Aorta (tissue), 5 donors: ENCODE results near the gene PIK3R1. TPM values are rescaled to one million over a fixed set of nuclear protein-coding genes. Genes with fewer than 3 reads are reported as not detected.

ENCODE experiments used
- ATAC-seq: fragments of 200-7000 bp; cut with Tn5 transposase; one replicate; pipeline ENCODE4 v1.9.1; 2022; ENCODE audit warnings: moderate library complexity; ENCODE audit not compliant: low FRiP score
- DNase-seq, 2 donors: peaks; one replicate each; pipeline ENCODE4 v3.0.0-alpha.2; 2020
- H3K27ac ChIP-seq, 2 donors: one replicate each; pipeline ENCODE4 v1.5.1; 2013; ENCODE audit warnings: low read length in 2 of 2, mild to moderate bottlenecking in 2 of 2, moderate library complexity in 2 of 2, control low read depth in 1 of 2, inconsistent platforms in 1 of 2, low read depth in 1 of 2
- H3K27me3 ChIP-seq, 2 donors: one replicate each; pipeline ENCODE4 v1.6.1; 2013; ENCODE audit warnings: control low read depth in 1 of 2, low read length in 1 of 2, mild to moderate bottlenecking in 1 of 2, moderate library complexity in 1 of 2; ENCODE audit not compliant: insufficient read depth in 2 of 2, control insufficient read depth in 1 of 2
- H3K36me3 ChIP-seq, 2 donors: one replicate each; pipeline ENCODE4 v1.6.1; 2013; ENCODE audit warnings: control low read depth in 1 of 2, low read length in 1 of 2, mild to moderate bottlenecking in 1 of 2; ENCODE audit not compliant: insufficient read depth in 2 of 2, control insufficient read depth in 1 of 2
- H3K4me1 ChIP-seq, 2 donors: one replicate each; pipeline ENCODE4 v1.6.1; 2013; ENCODE audit warnings: low read length in 2 of 2, control low read depth in 1 of 2, mild to moderate bottlenecking in 1 of 2, moderate library complexity in 1 of 2; ENCODE audit not compliant: insufficient read depth in 2 of 2, control insufficient read depth in 1 of 2
- H3K4me3 ChIP-seq, 2 donors: one replicate each; pipeline ENCODE4 v1.5.1; 2013; ENCODE audit warnings: low read length in 2 of 2, control low read depth in 1 of 2, mild to moderate bottlenecking in 1 of 2
- H3K9me3 ChIP-seq: one replicate; pipeline ENCODE4 v1.6.1; 2013; ENCODE audit warnings: mild to moderate bottlenecking, low read length; ENCODE audit not compliant: control insufficient read depth
- WGBS, 2 donors: extraction: QIAGEN DNeasy Blood & Tissue Kit; methylation state at CpG; one replicate each; pipeline ENCODE4 v1.1.7; 2013; 5-methylcytosine and 5-hydroxymethylcytosine counted together
- intact Hi-C, 2 donors: fragments of 100-400 bp; cut with DNase I; formaldehyde crosslinking; loops; one replicate each; pipeline versions ENCODE4 v1.14.2 to v1.15.0; 2022
- polyA plus RNA-seq, 2 donors: library from polyadenylated mRNA; stranded (reverse); fragments of 200-250 nt; gene quantifications; one replicate each; pipeline ENCODE4 v1.2.3, GENCODE V29; 2013
- total RNA-seq, 2 donors: library from RNA; stranded (reverse); fragmentation: NEBNext Ultra II Directional; extraction: Animal tissue kit (Norgen Biotek cat#: 25700); gene quantifications; one replicate each; pipeline ENCODE4 v1.2.1, GENCODE V29; 2021
- donor health status: healthy with polysubstance abuse.
- donor health status: Bipolar disorder and iron deficiency.
- donor health status: DM: no; HTN: no; CAD: no.
- donor health status: DM: no; HTN: no; CAD: no.
- donor health status: DM: yes; HTN: yes; CAD: no.

Gene PIK3R1
- total and polyA plus RNA-seq, 4 donors: 12.3 to 132 (median 43.3) TPM

DNA sequence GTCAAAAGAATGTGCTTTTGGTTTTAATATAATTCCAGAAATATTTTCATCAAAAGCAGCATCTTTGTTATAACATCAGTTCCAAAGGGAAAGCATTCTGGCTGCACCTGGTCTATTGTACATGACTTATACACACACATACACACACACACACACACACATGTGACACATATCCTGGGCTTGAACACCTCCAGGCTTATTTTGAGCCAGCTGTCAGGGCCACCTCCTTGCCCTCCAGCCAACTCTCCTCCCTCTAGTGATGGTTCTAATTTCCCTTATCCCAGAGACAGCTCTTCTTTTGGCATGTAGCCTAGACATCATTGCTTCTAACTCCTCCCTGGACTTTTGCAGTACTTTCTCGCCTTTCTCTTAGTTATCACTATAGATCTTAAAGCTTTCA lies 115.0 kb downstream of the PIK3R1 start:
- no peaks in the 10 kb centered on the region for H3K36me3 ChIP-seq
- DNase-seq (no peak), ATAC-seq (no peak)
- H3K27ac ChIP-seq: no peak overlapping the region
- peaks cover 0 to 2% of the 10 kb centered on the region in 2 donors for H3K4me1 ChIP-seq
- H3K4me3 ChIP-seq: no peak overlapping the region
- H3K27me3 ChIP-seq: no peaks in the 10 kb centered on the region
- WGBS, 2 donors: 97 to 98% methylated on average over 1 of the region's 1 CpG
- intact Hi-C loops: no loop called here
- H3K9me3 ChIP-seq: no peaks in the 10 kb centered on the region

DNA sequence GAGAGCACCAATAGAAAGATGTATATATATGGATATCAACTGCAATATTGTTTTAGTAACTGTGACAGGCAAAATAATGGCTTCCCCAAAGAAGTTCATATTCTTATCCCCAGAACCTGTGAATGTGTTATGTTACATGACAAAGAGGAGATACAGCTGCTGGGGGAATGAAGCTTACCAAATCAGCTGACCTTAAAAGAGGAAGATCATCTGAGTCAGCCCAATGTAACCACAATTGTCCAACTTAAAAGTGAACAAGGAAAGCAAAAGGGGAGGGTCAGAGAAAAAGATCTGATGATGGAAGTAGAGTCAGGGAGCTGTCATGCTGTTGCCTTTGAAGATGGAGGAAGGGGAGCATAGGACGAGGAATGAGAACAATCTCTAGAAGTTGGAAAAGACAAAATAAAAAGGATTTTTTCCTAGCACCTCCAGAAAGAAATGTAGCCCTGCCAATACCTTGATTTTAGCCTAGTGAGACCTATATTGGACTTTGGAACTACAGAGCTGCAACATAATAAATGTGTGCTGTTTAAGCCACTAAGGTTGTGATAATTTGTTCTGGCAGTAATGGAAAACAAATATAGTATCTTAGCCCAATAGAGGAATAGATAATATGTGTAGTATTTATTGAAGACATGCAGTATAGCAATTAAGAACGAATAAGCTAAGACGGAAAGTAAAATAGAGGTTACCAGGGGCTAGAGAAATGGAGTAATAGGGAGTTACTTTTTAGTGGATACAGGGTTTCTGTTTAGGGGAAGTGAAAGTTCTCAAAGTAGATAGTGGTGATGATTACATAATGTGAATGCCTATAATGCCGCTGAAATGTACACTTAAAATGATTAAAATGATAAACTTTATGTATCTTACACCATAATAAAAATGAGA lies 115.9 kb downstream of the PIK3R1 start:
- Histone ChIP-seq H3K27ac (no peak overlapping the region), H3K4me3 (no peak overlapping the region), H3K4me1 (peaks cover 0 to 2% of the 10 kb centered on the region in 2 donors), H3K27me3 (no peaks in the 10 kb centered on the region), H3K36me3 (no peaks in the 10 kb centered on the region), H3K9me3 (no peaks in the 10 kb centered on the region)
- WGBS, 2 donors: 88 to 94% methylated on average over 4 of the region's 4 CpGs
- ATAC-seq: no peak
- no peak for DNase-seq
- intact Hi-C loops: no loop called here

DNA sequence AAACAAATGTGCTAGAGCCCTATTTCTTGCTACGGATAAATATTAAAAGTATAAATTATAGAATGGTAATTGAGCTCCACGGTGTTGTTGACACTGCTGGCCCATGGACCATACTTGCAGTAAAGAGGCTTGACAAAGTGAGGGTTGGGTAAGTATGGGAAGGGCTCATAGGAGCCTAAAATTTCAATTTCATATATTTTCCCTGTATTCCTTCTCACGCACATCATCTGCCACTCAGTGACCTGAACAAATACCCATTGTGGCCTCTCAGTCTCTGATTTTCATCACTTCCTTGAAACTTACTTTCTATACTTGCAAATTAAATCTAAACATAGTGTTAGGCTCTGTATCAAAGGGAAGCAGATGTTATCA lies 116.5 kb downstream of the PIK3R1 start:
- DNase-seq (no peak), ATAC-seq (no peak)
- no peaks in the 10 kb centered on the region for H3K27me3 ChIP-seq
- no peaks in the 10 kb centered on the region for H3K9me3 ChIP-seq
- intact Hi-C loops: no loop called here
- peaks cover 0 to 2% of the 10 kb centered on the region in 2 donors for H3K4me1 ChIP-seq
- no peak overlapping the region for H3K4me3 ChIP-seq
- H3K36me3 ChIP-seq: no peaks in the 10 kb centered on the region
- no peak overlapping the region for H3K27ac ChIP-seq
- WGBS, 2 donors: 94 to 97% methylated on average over 3 of the region's 3 CpGs

- WGBS, 2 donors: 78 to 96% methylated on average over 1 of the region's 1 CpG
- intact Hi-C loops: no loop called here
- no peaks in the 10 kb centered on the region for H3K36me3 ChIP-seq
- no peak overlapping the region for H3K4me3 ChIP-seq
- H3K9me3 ChIP-seq: no peaks in the 10 kb centered on the region
- peaks cover 0 to 2% of the 10 kb centered on the region in 2 donors for H3K4me1 ChIP-seq
- H3K27me3 ChIP-seq: no peaks in the 10 kb centered on the region
- no peak overlapping the region for H3K27ac ChIP-seq
- ATAC-seq (no peak), DNase-seq (no peak)
Measured at GRCh38 chr5:68332556-68332955, 117.0 kb downstream of the PIK3R1 start.

DNA sequence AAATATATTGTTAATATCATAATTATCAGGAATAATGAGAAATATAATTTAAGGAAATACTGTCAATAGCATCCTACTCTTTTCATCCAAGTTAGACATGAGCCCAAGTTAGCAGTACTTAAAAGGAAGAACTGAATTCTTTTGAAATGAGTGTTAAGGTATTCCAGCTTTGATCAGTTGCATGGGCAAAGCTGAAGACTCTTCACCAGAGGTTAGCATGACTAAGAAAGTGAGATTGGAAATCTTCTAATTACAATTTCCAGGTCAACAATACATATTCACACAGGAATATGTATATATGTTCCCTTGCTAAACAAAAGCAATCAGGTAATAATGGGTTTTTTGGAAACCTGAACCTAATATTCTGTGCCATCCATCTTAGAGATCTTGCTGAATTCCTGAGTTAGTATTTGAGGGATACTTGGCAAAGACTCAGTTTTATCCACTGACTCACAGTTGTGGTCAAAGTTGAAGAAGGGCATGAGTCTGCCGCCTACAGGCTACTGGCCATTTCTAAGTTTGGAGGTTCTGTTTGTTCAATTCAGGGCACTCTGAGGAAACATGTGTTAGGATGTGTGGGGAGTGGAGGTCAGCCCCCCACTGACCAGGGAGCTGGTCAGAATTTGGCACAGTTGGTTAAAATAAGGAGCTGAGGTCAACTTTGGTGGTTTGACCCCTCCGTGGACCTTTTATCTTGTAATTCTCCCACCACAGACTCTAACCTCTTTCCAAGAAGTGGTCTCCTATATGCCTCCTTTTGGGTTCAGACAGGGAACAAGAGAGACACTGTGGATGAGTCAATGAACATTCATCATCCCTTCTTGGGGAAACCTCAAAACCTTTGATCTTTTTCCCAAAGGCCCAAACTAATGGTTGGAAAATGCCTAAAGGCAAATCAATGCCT lies 118.3 kb downstream of the PIK3R1 start:
- Histone ChIP-seq H3K36me3 (no peaks in the 10 kb centered on the region), H3K4me3 (no peak overlapping the region), H3K4me1 (peaks cover 0 to 2% of the 10 kb centered on the region in 2 donors), H3K27ac (no peak overlapping the region), H3K27me3 (no peaks in the 10 kb centered on the region), H3K9me3 (no peaks in the 10 kb centered on the region)
- intact Hi-C loops: no loop called here
- 83 to 87% methylated on average over 2 of the region's 2 CpGs for WGBS, 2 donors
- DNase-seq (no peak), ATAC-seq (no peak)

DNA sequence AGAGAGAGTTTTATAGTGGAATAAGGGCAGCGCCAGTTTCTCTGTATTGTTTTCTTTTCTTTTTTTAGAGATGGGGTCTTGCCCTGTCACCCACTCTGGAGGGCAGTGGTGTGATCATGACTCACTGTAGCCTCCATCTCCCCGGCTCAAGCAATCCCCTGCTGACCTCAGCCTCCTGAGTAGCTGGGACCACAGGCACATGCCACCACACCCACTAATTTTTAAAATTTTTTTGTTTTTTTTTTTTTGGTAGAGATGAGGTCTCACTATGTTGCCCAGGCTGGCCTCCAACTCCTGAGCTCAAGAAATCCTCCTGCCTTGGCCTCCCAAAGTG lies 119.0 kb downstream of the PIK3R1 start:
- H3K27me3 ChIP-seq: no peaks in the 10 kb centered on the region
- no peak overlapping the region for H3K4me3 ChIP-seq
- DNase-seq (no peak), ATAC-seq (no peak)
- H3K4me1 ChIP-seq: peaks cover 0 to 2% of the 10 kb centered on the region in 2 donors
- intact Hi-C loops: no loop called here
- H3K27ac ChIP-seq: no peak overlapping the region
- 87 to 98% methylated on average over 2 of the region's 2 CpGs for WGBS, 2 donors
- no peaks in the 10 kb centered on the region for H3K36me3 ChIP-seq
- no peaks in the 10 kb centered on the region for H3K9me3 ChIP-seq

DNA sequence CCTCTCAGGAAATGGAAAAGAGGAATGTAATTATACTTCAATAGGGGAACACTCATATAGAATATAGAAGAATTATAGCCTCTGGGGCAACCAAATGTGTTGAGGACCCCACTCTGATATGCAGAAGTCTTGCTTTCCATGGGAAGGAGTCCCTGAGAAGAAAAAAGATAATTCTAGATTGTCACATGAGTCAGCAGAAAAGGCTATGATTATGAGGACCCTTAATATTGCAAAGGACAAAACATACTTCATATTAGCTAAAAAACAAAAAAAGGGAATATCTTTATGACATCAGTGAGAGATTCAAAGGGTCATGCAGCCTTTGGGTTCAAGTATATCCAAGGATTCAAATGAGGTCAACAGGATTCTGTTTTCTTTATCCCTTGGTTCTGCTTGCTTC lies 119.5 kb downstream of the PIK3R1 start:
- Histone ChIP-seq H3K27me3 (no peaks in the 10 kb centered on the region), H3K9me3 (no peaks in the 10 kb centered on the region), H3K27ac (no peak overlapping the region), H3K36me3 (no peaks in the 10 kb centered on the region), H3K4me3 (no peak overlapping the region), H3K4me1 (peaks cover 0 to 2% of the 10 kb centered on the region in 2 donors)
- ATAC-seq (no peak), DNase-seq (no peak)
- intact Hi-C loops: loop anchor here in 1 of 2 donors (5.0 kb wide), 1 partner anchor 33 kb away; no protein-coding TSS in a partner anchor

- intact Hi-C loops: loop anchor here in 1 of 2 donors (5.0 kb wide), 1 partner anchor 34 kb away; no protein-coding TSS in a partner anchor
- H3K9me3 ChIP-seq: no peaks in the 10 kb centered on the region
- no peak for ATAC-seq
- H3K27ac ChIP-seq: no peak overlapping the region
- no peak for DNase-seq
- H3K36me3 ChIP-seq: no peaks in the 10 kb centered on the region
- peaks cover 0 to 2% of the 10 kb centered on the region in 2 donors for H3K4me1 ChIP-seq
- H3K4me3 ChIP-seq: no peak overlapping the region
- H3K27me3 ChIP-seq: no peaks in the 10 kb centered on the region
Measured at GRCh38 chr5:68336200-68336599, 120.6 kb downstream of the PIK3R1 start.
